HG03457 (cell line): ENCODE results near the gene RBMS1.

Source experiments
- ATAC-seq: cut with Tn5 transposase; IDR thresholded peaks from one replicate; pipeline ENCODE4 v1.9.1; 2021; ENCODE audit warnings: moderate number of reproducible peaks; ENCODE audit not compliant: unreplicated experiment

Gene RBMS1

GRCh38 chr2:160310118-160310828, 183.3 kb downstream of the RBMS1 start:
- no peak for ATAC-seq

- no peak for ATAC-seq
Observed at GRCh38 chr2:160309585-160309984, 184.0 kb downstream of the RBMS1 start.

- ATAC-seq = no peak
Observed at GRCh38 chr2:160308915-160309314, 184.7 kb downstream of the RBMS1 start.

GRCh38 chr2:160308476-160308875, 185.1 kb downstream of the RBMS1 start:
- no peak for ATAC-seq

- ATAC-seq = no peak
Observed at GRCh38 chr2:160306985-160307384, 186.6 kb downstream of the RBMS1 start.

- ATAC-seq = no peak
Observed at GRCh38 chr2:160305081-160305750, 188.4 kb downstream of the RBMS1 start.

- no peak for ATAC-seq
Observed at GRCh38 chr2:160303527-160303926, 190.1 kb downstream of the RBMS1 start.

- ATAC-seq = no peak
Observed at GRCh38 chr2:160303076-160303475, 190.5 kb downstream of the RBMS1 start.

- ATAC-seq = no peak
Observed at GRCh38 chr2:160301420-160301819, 192.2 kb downstream of the RBMS1 start.

GRCh38 chr2:160300203-160300602, 193.4 kb downstream of the RBMS1 start:
- no peak for ATAC-seq

- ATAC-seq = no peak
Observed at GRCh38 chr2:160299540-160299939, 194.1 kb downstream of the RBMS1 start.

GRCh38 chr2:160298960-160299359, 194.6 kb downstream of the RBMS1 start:
- no peak for ATAC-seq

GRCh38 chr2:160295519-160296207, 197.9 kb downstream of the RBMS1 start:
- no peak for ATAC-seq

GRCh38 chr2:160294889-160295288, 198.7 kb downstream of the RBMS1 start:
- no peak for ATAC-seq

- ATAC-seq = peak; percentile 61
Observed at GRCh38 chr2:160294339-160294803, 199.2 kb downstream of the RBMS1 start.

- no peak for ATAC-seq
Observed at GRCh38 chr2:160293391-160294091, 200.1 kb downstream of the RBMS1 start.

GRCh38 chr2:160292225-160292624, 201.4 kb downstream of the RBMS1 start:
- ATAC-seq = no peak

GRCh38 chr2:160291382-160291781, 202.2 kb downstream of the RBMS1 start:
- no peak for ATAC-seq

- ATAC-seq = no peak
Observed at GRCh38 chr2:160290598-160290997, 203.0 kb downstream of the RBMS1 start.

- ATAC-seq = no peak
Observed at GRCh38 chr2:160289831-160290230, 203.8 kb downstream of the RBMS1 start.

GRCh38 chr2:160289126-160289525, 204.5 kb downstream of the RBMS1 start:
- ATAC-seq = no peak
